A549 (cell line): ENCODE results near the gene PRKG1. TPM values are rescaled to one million over a fixed set of nuclear protein-coding genes. Genes with fewer than 3 reads are reported as not detected.

Experiments
- ATAC-seq, 2 experiments: fragments of 200-7000 bp in 1 of 2; fragments of >200 bp in 1 of 2; cut with Nextera tagmentation in 1 of 2; cut with Tn5 transposase in 1 of 2; 3 replicates each; pipeline versions ENCODE4 v1.8.0 to v1.9.1; 2018 to 2020; ENCODE audit warnings: mild to moderate bottlenecking in 1 of 2, moderate library complexity in 1 of 2
- CTCF ChIA-PET: fragments of 300-600 bp; sonication (Branson Sonifier 250); formaldehyde crosslinking; extraction: SDS; loops from one replicate; lab custom pipeline; 2021; ENCODE audit warnings: antibody characterized with exemption, inconsistent platforms; lab: Yijun Ruan, JAX
- POLR2A ChIA-PET: fragments of 350-600 bp; formaldehyde crosslinking; extraction: SDS; loops from one replicate; lab custom pipeline; 2021; ENCODE audit warnings: antibody characterized with exemption, inconsistent platforms; lab: Yijun Ruan, JAX
- DNase-seq, 2 experiments: peaks; one replicate each; pipeline versions ENCODE4 v3.0.0 to v3.0.0-alpha.2; 2011 to 2016; ENCODE audit warnings: low read depth in 1 of 2, low spot score in 1 of 2
- FAIRE-seq: peaks from 2 replicates; lab custom pipeline; 2011; peaks lifted over from hg19 to GRCh38; lab: Jason Lieb, UNC
- H3K27ac ChIP-seq, 2 experiments: fragments of >200 bp; sonication (Bioruptor Twin); formaldehyde crosslinking; 3 replicates each; pipeline ENCODE4 v1.5.1; 2016 to 2017
- H3K4me1 ChIP-seq: fragments of >200 bp; sonication (Bioruptor Twin); formaldehyde crosslinking; 3 replicates; pipeline ENCODE4 v1.6.1; 2016
- H3K4me2 ChIP-seq: fragments of >200 bp; sonication (Bioruptor Twin); formaldehyde crosslinking; 3 replicates; pipeline ENCODE4 v1.6.1; 2016
- H3K4me3 ChIP-seq: fragments of >200 bp; sonication (Bioruptor Twin); formaldehyde crosslinking; 3 replicates; pipeline ENCODE4 v1.5.1; 2016
- H3K9me3 ChIP-seq: fragments of >200 bp; sonication (Bioruptor Twin); formaldehyde crosslinking; 3 replicates; pipeline ENCODE4 v1.6.1; 2016
- CBX2 ChIP-seq: fragments of 200-600 bp; sonication (generic); IDR thresholded peaks from 2 replicates; pipeline ENCODE4 v1.6.1; 2016; ENCODE audit warnings: low read depth, mild to moderate bottlenecking, borderline replicate concordance
- CEBPB ChIP-seq, 2 experiments: fragments of >200 bp in 1 of 2; sonication (Bioruptor Twin) in 1 of 2; formaldehyde crosslinking in 1 of 2; IDR thresholded peaks; 2 replicates each; pipeline ENCODE4 v1.6.1; 2012 to 2016
- CHD4 ChIP-seq: fragments of 200-600 bp; sonication (generic); IDR thresholded peaks from 2 replicates; pipeline ENCODE4 v1.6.1; 2016; ENCODE audit warnings: antibody characterized with exemption, mild to moderate bottlenecking, borderline replicate concordance
- CTCF ChIP-seq: fragments of >200 bp; sonication (Bioruptor Twin); formaldehyde crosslinking; IDR thresholded peaks from 3 replicates; pipeline ENCODE4 v1.5.1; 2016
- E2F6 ChIP-seq: IDR thresholded peaks from 2 replicates; pipeline ENCODE4 v1.6.1; 2012; ENCODE audit warnings: low read depth, borderline replicate concordance
- ESRRA ChIP-seq: fragments of 150-350 bp; IDR thresholded peaks from 2 replicates; pipeline ENCODE4 v1.6.1; 2014; ENCODE audit warnings: mild to moderate bottlenecking, low read length, borderline replicate concordance
- FOXS1 ChIP-seq: fragments of 250-450 bp; sonication (Bioruptor Pico); IDR thresholded peaks from 2 replicates; pipeline ENCODE4 v1.5.0; 2020; ENCODE audit warnings: mild to moderate bottlenecking, moderate library complexity
- HDAC2 ChIP-seq: fragments of 200-600 bp; sonication (generic); IDR thresholded peaks from 2 replicates; pipeline ENCODE4 v1.6.1; 2016
- JUN ChIP-seq, 2 experiments: fragments of >200 bp; sonication (Bioruptor Twin); formaldehyde crosslinking; IDR thresholded peaks; 2 replicates in 1 of 2; 3 replicates in 1 of 2; pipeline ENCODE4 v1.6.1; 2016 to 2017
- JUNB ChIP-seq: fragments of >200 bp; sonication (Bioruptor Twin); formaldehyde crosslinking; IDR thresholded peaks from 2 replicates; pipeline ENCODE4 v1.6.1; 2016
- KDM1A ChIP-seq: fragments of 200-600 bp; sonication (generic); IDR thresholded peaks from 2 replicates; pipeline ENCODE4 v1.6.1; 2016; ENCODE audit warnings: low read depth, mild to moderate bottlenecking
- MAFK ChIP-seq: fragments of 450-650 bp; IDR thresholded peaks from 2 replicates; pipeline ENCODE4 v1.6.1; 2014; ENCODE audit not compliant: partially characterized antibody
- MAX ChIP-seq: IDR thresholded peaks from 2 replicates; pipeline ENCODE4 v1.6.1; 2012
- MAZ ChIP-seq: fragments of 150-350 bp; IDR thresholded peaks from 2 replicates; pipeline ENCODE4 v1.6.1; 2014; ENCODE audit warnings: antibody characterized with exemption, low read depth, low read length, borderline replicate concordance
- MYC ChIP-seq: IDR thresholded peaks from 2 replicates; pipeline ENCODE4 v1.6.1; 2012; ENCODE audit warnings: mild to moderate bottlenecking, inconsistent platforms, low read length, improper control_type of control experiment, borderline replicate concordance
- NPAS2 ChIP-seq: fragments of 250-450 bp; sonication (Bioruptor Pico); IDR thresholded peaks from 2 replicates; pipeline ENCODE4 v1.8.0; 2022; ENCODE audit warnings: mild to moderate bottlenecking, moderate library complexity, borderline replicate concordance
- PHF8 ChIP-seq: fragments of 200-600 bp; sonication (generic); IDR thresholded peaks from 2 replicates; pipeline ENCODE4 v1.6.1; 2016; ENCODE audit warnings: low read depth, mild to moderate bottlenecking, antibody characterized with exemption, moderate library complexity, borderline replicate concordance
- POLR2A ChIP-seq: IDR thresholded peaks from 2 replicates; pipeline ENCODE4 v1.6.1; 2012; ENCODE audit warnings: mild to moderate bottlenecking, low read length
- RAD21 ChIP-seq, 2 experiments: fragments of >200 bp in 1 of 2; sonication (Bioruptor Twin) in 1 of 2; formaldehyde crosslinking in 1 of 2; IDR thresholded peaks in 1 of 2; conservative IDR thresholded peaks in 1 of 2; 2 replicates in 1 of 2; 3 replicates in 1 of 2; pipeline ENCODE4 v1.6.1; 2012 to 2018; ENCODE audit warnings: inconsistent platforms in 1 of 2
- RARB ChIP-seq: fragments of 250-450 bp; sonication (Bioruptor Pico); IDR thresholded peaks from 2 replicates; pipeline ENCODE4 v1.8.0; 2021; ENCODE audit warnings: mild to moderate bottlenecking, moderate library complexity
- RNF2 ChIP-seq: fragments of 200-600 bp; sonication (generic); IDR thresholded peaks from 2 replicates; pipeline ENCODE4 v1.6.1; 2016; ENCODE audit warnings: low read depth, mild to moderate bottlenecking, antibody characterized with exemption, moderate library complexity, borderline replicate concordance
- SMC3 ChIP-seq: fragments of >200 bp; sonication (Bioruptor Twin); formaldehyde crosslinking; IDR thresholded peaks from 3 replicates; pipeline ENCODE4 v1.6.1; 2018; ENCODE audit warnings: inconsistent platforms
- TFCP2L1 ChIP-seq: fragments of 250-450 bp; sonication (Bioruptor Pico); IDR thresholded peaks from 2 replicates; pipeline ENCODE4 v1.5.0; 2021; ENCODE audit warnings: mild to moderate bottlenecking
- TP53 ChIP-seq: fragments of 250-450 bp; sonication (Bioruptor Pico); IDR thresholded peaks from 2 replicates; pipeline ENCODE4 v1.5.0; 2021; ENCODE audit warnings: mild to moderate bottlenecking, moderate library complexity
- ZNF302 ChIP-seq: fragments of 250-450 bp; sonication (Bioruptor Pico); IDR thresholded peaks from 2 replicates; pipeline ENCODE4 v1.9.0; 2021; ENCODE audit warnings: inconsistent platforms, mild to moderate bottlenecking, moderate library complexity
- WGBS: methylation state at CpG from one replicate; pipeline ENCODE4 v1.1.6; 2017; ENCODE audit errors: missing lambda C conversion rate; 5-methylcytosine and 5-hydroxymethylcytosine counted together
- polyA plus RNA-seq, 4 experiments: library from polyadenylated mRNA; depleted of rRNA in 3 of 4; stranded (reverse); fragments of >200 nt; fragmentation: RNase III in 1 of 4; extraction: RNeasy Plus Mini Kit Qiagen cat#74134 plus additional on column Dnase treatment in 1 of 4; gene quantifications; 2 replicates in 3 of 4; 3 replicates in 1 of 4; pipeline ENCODE4 v1.2.3, GENCODE V29; 2011 to 2017

The PRKG1 gene
- polyA plus RNA-seq, 2 of the 4 experiments (the other 2 are of a cell fraction), result not detected

GRCh38 chr10:51886438-51887068 is 812.3 kb downstream of the PRKG1 start:
- ATAC-seq (no peak), DNase-seq (no peak), FAIRE-seq (no peak)
- TF ChIP-seq E2F6 (no peak), KDM1A (no peak), MAX (no peak), NPAS2 (CRISPR knock-in tag) (no peak), MAZ (no peak), HDAC2 (no peak), SMC3 (no peak), CEBPB (IDR thresholded peaks at IDR 0.05) (no peak), POLR2A (no peak), JUNB (no peak), ZNF302 (no peak), MAFK (no peak), RNF2 (no peak), ESRRA (no peak)
- 3% methylated on average over 4 of the region's 4 CpGs for WGBS
- no peak overlapping the region for H3K27ac ChIP-seq
- ChIA-PET POLR2A (no interaction called here), CTCF (interaction anchor here (1.6 kb wide), 1 partner anchor 12 kb away, joined by 5 read pairs; no protein-coding TSS in a partner anchor)
- H3K4me2 ChIP-seq, result no peak overlapping the region
- no peaks in the 10 kb centered on the region for H3K4me1 ChIP-seq
- H3K9me3 ChIP-seq, result no peaks in the 10 kb centered on the region
- no peak overlapping the region for H3K4me3 ChIP-seq

GRCh38 chr10:51888263-51888662 is 814.0 kb downstream of the PRKG1 start:
- TF ChIP-seq TP53 (CRISPR knock-in tag) (no peak), CHD4 (no peak), TFCP2L1 (no peak), FOXS1 (no peak), ZNF302 (no peak), RARB (CRISPR knock-in tag) (no peak), CTCF (no peak), CBX2 (no peak), SMC3 (no peak), MYC (no peak), KDM1A (no peak), PHF8 (no peak), RAD21 (conservative IDR thresholded peaks at IDR 0.05 in 1 of 2, IDR thresholded peaks at IDR 0.05 in 1 of 2) (no peak), JUN (IDR thresholded peaks at IDR 0.05) (no peak)
- Histone ChIP-seq H3K9me3 (no peaks in the 10 kb centered on the region), H3K4me2 (no peak overlapping the region), H3K4me1 (no peaks in the 10 kb centered on the region), H3K4me3 (no peak overlapping the region), H3K27ac (no peak overlapping the region)
- ChIA-PET POLR2A (no interaction called here), CTCF (no interaction called here)
- no peak for FAIRE-seq
- ATAC-seq, result no peak
- DNase-seq, result no peak
